Activated naive CD4-positive, alpha-beta T cell treated with anti-CD3 and anti-CD28 coated beads, Interleukin-2, amount 10 ng/mL, durations not matched to agents 5 hours and 36 hours (primary cell): Measurements from ENCODE around the gene NEURL4. TPM values are rescaled to one million over a fixed set of nuclear protein-coding genes. Genes with fewer than 3 reads are reported as not detected.

Experiments used
- total RNA-seq, 2 experiments: library from RNA; stranded (reverse); gene quantifications; one replicate each; pipeline ENCODE4 v1.2.3, GENCODE V29; 2021

The NEURL4 gene
- total RNA-seq: 10 to 100 TPM; 35.8 to 41.7 TPM

GRCh38 chr17:7328840-7329373 lies at the start of gene NEURL4:
Gene NEURL4, minus strand, starts transcription at chr17:7329335. Its CDS starts 23 bp downstream, at chr17:7329312.

GRCh38 chr17:7355053-7355452 lies 25.9 kb upstream of the NEURL4 start, which contains the start of gene TMEM95:
Gene TMEM95, plus strand, starts transcription at chr17:7355156. Its CDS starts 49 bp downstream, at chr17:7355205.

GRCh38 chr17:7351665-7352502 lies 22.7 kb upstream of the NEURL4 start, which contains the start of gene KCTD11:
Gene KCTD11, plus strand, starts transcription at chr17:7352162.

GRCh38 chr17:7336240-7337175 lies 7.4 kb upstream of the NEURL4 start, which contains the start of gene ACAP1:
Gene ACAP1, plus strand, starts transcription at chr17:7336529. Its CDS starts 206 bp downstream, at chr17:7336735.

GRCh38 chr17:7314719-7315569 lies 14.2 kb downstream of the NEURL4 start, which contains the start of gene GPS2:
Gene GPS2, minus strand, starts transcription at chr17:7315360. Its CDS starts 308 bp downstream, at chr17:7315052.

GRCh38 chr17:7306911-7307685 lies 22.0 kb downstream of the NEURL4 start, which contains the start of gene EIF5A:
Gene EIF5A, plus strand, starts transcription at chr17:7307628. Its CDS starts 2,008 bp downstream, at chr17:7309636.

GRCh38 chr17:7294614-7295153 lies 34.5 kb downstream of the NEURL4 start, which contains the start of gene YBX2:
Gene YBX2, minus strand, starts transcription at chr17:7294639. Its CDS starts 139 bp downstream, at chr17:7294500.

GRCh38 chr17:7281074-7281952 lies 47.8 kb downstream of the NEURL4 start, which contains the start of gene SLC2A4:
Gene SLC2A4, plus strand, starts transcription at chr17:7281718. Its CDS starts 217 bp downstream, at chr17:7281935.

Other genes with a start within 250 kb of the NEURL4 start
- not detected for gene CLEC10A, start 249.1 kb downstream of the NEURL4 start, total RNA-seq
- not detected for gene ASGR2, start 214.5 kb downstream of the NEURL4 start, total RNA-seq
- gene ASGR1, start 150.0 kb downstream of the NEURL4 start, total RNA-seq: 1 to 10 TPM in 1 of 2 experiments, under 1 TPM in 1; 0.63 to 1.2 TPM
- 10 to 100 TPM; 11.6 to 11.9 TPM for gene DLG4, start 109.5 kb downstream of the NEURL4 start, total RNA-seq
- gene ACADVL, start 109.4 kb downstream of the NEURL4 start, total RNA-seq: 100 to 1,000 TPM; 291 to 311 TPM
- gene DVL2, start 94.8 kb downstream of the NEURL4 start, total RNA-seq: 10 to 100 TPM; 47.0 to 47.5 TPM
- gene PHF23, start 89.9 kb downstream of the NEURL4 start, total RNA-seq: 10 to 100 TPM; 53.9 to 55.9 TPM
- gene GABARAP, start 86.9 kb downstream of the NEURL4 start, total RNA-seq: 100 to 1,000 TPM; 276 to 282 TPM
- 100 to 1,000 TPM; 154 to 160 TPM for gene CTDNEP1, start 77.6 kb downstream of the NEURL4 start, total RNA-seq
- 10 to 100 TPM; 36.2 to 44.5 TPM for gene ELP5, start 77.1 kb downstream of the NEURL4 start, total RNA-seq
- under 1 TPM; 0.53 to 0.76 TPM for gene CLDN7, start 66.9 kb downstream of the NEURL4 start, total RNA-seq
- gene SLC2A4, start 47.6 kb downstream of the NEURL4 start, total RNA-seq: not detected
- gene YBX2, start 34.7 kb downstream of the NEURL4 start, total RNA-seq: under 1 TPM; 0.55 to 0.67 TPM
- 100 to 1,000 TPM; 429 to 433 TPM for gene EIF5A, start 21.7 kb downstream of the NEURL4 start, total RNA-seq
- gene GPS2, start 14.0 kb downstream of the NEURL4 start, total RNA-seq: 10 to 100 TPM; 67.6 to 77.5 TPM
- gene ACAP1, start 7.2 kb upstream of the NEURL4 start, total RNA-seq: 100 to 1,000 TPM; 738 to 785 TPM
- gene KCTD11, start 22.8 kb upstream of the NEURL4 start, total RNA-seq: 1 to 10 TPM; 7.0 to 7.1 TPM
- not detected for gene TMEM95, start 25.8 kb upstream of the NEURL4 start, total RNA-seq
- 1 to 10 TPM; 1.6 to 1.9 TPM for gene TNK1, start 51.8 kb upstream of the NEURL4 start, total RNA-seq
- gene PLSCR3, start 65.2 kb upstream of the NEURL4 start, total RNA-seq: 100 to 1,000 TPM; 159 to 160 TPM
- 10 to 100 TPM; 66.2 to 67.9 TPM for gene TMEM256, start 74.8 kb upstream of the NEURL4 start, total RNA-seq
- gene NLGN2, start 78.5 kb upstream of the NEURL4 start, total RNA-seq: 1 to 10 TPM; 4.9 to 5.1 TPM
- gene SPEM1, start 91.0 kb upstream of the NEURL4 start, total RNA-seq: not detected
- not detected for gene SPEM2, start 96.3 kb upstream of the NEURL4 start, total RNA-seq
- gene SPEM3, start 99.5 kb upstream of the NEURL4 start, total RNA-seq: not detected
- 10 to 100 TPM; 16.3 to 17.0 TPM for gene TMEM102, start 106.1 kb upstream of the NEURL4 start, total RNA-seq
- gene FGF11, start 110.2 kb upstream of the NEURL4 start, total RNA-seq: 10 to 100 TPM; 21.3 to 21.6 TPM
- 10 to 100 TPM; 15.3 to 19.0 TPM for gene CHRNB1, start 115.7 kb upstream of the NEURL4 start, total RNA-seq
- gene ZBTB4, start 150.3 kb upstream of the NEURL4 start, total RNA-seq: 10 to 100 TPM; 29.0 to 29.5 TPM
- not detected for gene SLC35G6, start 152.1 kb upstream of the NEURL4 start, total RNA-seq
- gene POLR2A, start 155.0 kb upstream of the NEURL4 start, total RNA-seq: 100 to 1,000 TPM; 174 to 175 TPM
- gene TNFSF12, start 219.7 kb upstream of the NEURL4 start, total RNA-seq: 100 to 1,000 TPM; 100 to 103 TPM
- 1 to 10 TPM; 7.2 to 7.4 TPM for gene TNFSF13, start 229.4 kb upstream of the NEURL4 start, total RNA-seq
- 10 to 100 TPM; 37.6 to 42.1 TPM for gene SENP3, start 232.6 kb upstream of the NEURL4 start, total RNA-seq